Fibroblast of villous mesenchyme (primary cell): ENCODE measurements around the gene LSM11. TPM values are rescaled to one million over a fixed set of nuclear protein-coding genes. Genes with fewer than 3 reads are reported as not detected.

Source experiments
- DNase-seq: peaks from one replicate; pipeline ENCODE4 v3.0.0-alpha.2; 2010; ENCODE audit warnings: low read depth
- H3K4me3 ChIP-seq: 2 replicates; pipeline ENCODE4 v1.5.1; 2011; ENCODE audit warnings: low read depth, mild to moderate bottlenecking, low read length
- small RNA-seq: library from RNA; depleted of rRNA; stranded (forward); fragments of <200 nt; gene quantifications from one replicate; pipeline ENCODE3, GENCODE V24; 2012
- total RNA-seq: library from RNA; depleted of rRNA; stranded (reverse); fragments of >200 nt; gene quantifications from 2 replicates; pipeline ENCODE4 v1.2.3, GENCODE V29; 2012
- TF ChIP-seq, protein P1 (sequence below): IDR thresholded peaks from 2 replicates; pipeline ENCODE4 v1.5.1; 2012; ENCODE audit warnings: low read depth, mild to moderate bottlenecking, low read length; ENCODE audit not compliant: insufficient read depth

Gene LSM11
- total RNA-seq, 1 donor, result 5.6 TPM

DNA sequence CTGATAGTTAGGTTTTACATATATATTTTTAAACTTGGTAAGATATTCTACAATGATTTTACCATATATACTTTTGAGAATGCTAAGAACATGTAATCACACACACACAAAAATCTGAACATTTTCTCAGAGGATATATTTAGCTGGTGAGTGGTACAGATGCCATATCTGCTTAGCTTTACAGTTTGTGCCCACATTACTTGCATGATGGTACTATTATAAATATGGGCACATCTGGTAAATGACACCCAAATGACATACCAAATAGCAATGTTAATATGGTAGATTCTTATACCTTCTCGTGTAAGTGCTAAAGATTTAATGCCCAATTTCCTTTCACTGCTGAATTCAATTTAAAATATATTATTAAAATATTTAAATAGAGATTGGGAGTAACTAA, 56.6 kb downstream of the LSM11 start:
- TF ChIP-seq, protein P1, sequence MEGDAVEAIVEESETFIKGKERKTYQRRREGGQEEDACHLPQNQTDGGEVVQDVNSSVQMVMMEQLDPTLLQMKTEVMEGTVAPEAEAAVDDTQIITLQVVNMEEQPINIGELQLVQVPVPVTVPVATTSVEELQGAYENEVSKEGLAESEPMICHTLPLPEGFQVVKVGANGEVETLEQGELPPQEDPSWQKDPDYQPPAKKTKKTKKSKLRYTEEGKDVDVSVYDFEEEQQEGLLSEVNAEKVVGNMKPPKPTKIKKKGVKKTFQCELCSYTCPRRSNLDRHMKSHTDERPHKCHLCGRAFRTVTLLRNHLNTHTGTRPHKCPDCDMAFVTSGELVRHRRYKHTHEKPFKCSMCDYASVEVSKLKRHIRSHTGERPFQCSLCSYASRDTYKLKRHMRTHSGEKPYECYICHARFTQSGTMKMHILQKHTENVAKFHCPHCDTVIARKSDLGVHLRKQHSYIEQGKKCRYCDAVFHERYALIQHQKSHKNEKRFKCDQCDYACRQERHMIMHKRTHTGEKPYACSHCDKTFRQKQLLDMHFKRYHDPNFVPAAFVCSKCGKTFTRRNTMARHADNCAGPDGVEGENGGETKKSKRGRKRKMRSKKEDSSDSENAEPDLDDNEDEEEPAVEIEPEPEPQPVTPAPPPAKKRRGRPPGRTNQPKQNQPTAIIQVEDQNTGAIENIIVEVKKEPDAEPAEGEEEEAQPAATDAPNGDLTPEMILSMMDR, result no peak
- DNase-seq, result no peak

DNA sequence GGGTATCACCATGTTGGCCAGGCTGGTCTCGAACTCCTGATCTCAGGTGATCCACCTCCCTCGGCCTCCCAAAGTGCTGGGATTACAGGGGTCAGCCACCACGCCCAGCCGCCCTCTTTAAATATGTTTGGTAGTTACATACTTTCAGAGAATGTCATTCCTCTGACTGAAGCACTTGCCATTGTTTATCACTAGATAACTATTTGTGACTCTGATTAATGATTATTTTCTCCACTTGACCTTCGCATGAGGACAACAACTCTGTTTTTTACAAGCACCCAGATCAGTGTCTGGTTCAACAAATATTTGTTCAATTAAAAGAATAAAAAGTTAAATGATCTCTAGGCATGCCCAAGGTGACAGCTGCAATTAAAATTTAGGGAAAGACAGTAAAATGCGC, 59.2 kb downstream of the LSM11 start:
- TF ChIP-seq, protein P1, result no peak
- DNase-seq, result no peak
- no peak overlapping the region for H3K4me3 ChIP-seq

More for the DNA sequence above, 56.6 kb downstream of the LSM11 start:
- no peak overlapping the region for H3K4me3 ChIP-seq

DNA sequence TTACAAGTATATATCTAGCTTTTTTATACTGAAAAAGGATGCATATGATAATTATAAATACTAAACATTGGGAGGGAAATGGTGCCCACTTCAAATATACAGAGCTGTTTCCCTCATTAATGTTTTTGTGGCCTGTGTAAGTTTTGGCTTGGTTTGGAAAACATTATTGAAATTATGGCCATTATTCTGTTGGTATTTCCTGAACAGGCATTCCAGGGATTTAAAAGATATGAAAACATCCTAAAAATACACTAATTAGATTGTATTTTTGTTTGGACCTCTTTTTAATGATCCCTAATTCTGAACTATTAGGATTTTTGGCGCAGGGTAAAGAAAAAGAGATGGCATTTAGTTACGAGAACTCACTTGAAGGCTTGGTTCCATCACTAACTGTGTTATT, 64.5 kb downstream of the LSM11 start:
- DNase-seq, result no peak
- H3K4me3 ChIP-seq, result no peak overlapping the region
- TF ChIP-seq, protein P1, result no peak

Small RNA genes within 50 kb of the gene (small RNA-seq; reads per million reads assigned to genes)
- not detected for gene AC026407.1
- not detected for gene RNU6-260P

Other genes with a start within 250 kb of the LSM11 start
- 89.8 and 119 TPM in 2 replicates for gene ADAM19, start 167.9 kb upstream of the LSM11 start, total RNA-seq
- under 0.01 TPM in 1 of 2 replicates, not detected in the other for gene SOX30, start 91.3 kb upstream of the LSM11 start, total RNA-seq
- gene C5orf52, start 72.2 kb upstream of the LSM11 start, total RNA-seq, result not detected in 2 replicates
- gene THG1L, start 12.3 kb upstream of the LSM11 start, total RNA-seq, result 18.4 and 21.6 TPM in 2 replicates
- 87.0 and 118 TPM in 2 replicates for gene CLINT1, start 115.4 kb downstream of the LSM11 start, total RNA-seq